ENCODE results near the gene BPIFA3. TPM values are rescaled to one million over a fixed set of nuclear protein-coding genes. Genes with fewer than 3 reads are reported as not detected.
A peak's percentile ranks its signal among the peaks of the same experiment; 100 is the strongest.

The BPIFA3 gene
- polyA plus RNA-seq, 1 donor from 2014 or later = not detected

GRCh38 chr20:33250666-33251065 lies 33.5 kb downstream of the BPIFA3 start:
- H3K79me2 ChIP-seq (replicated peaks; ENCODE audit: insufficient read depth, low read length) = no peaks in the 10 kb centered on the region
- H3K9me3 ChIP-seq (ENCODE audit: low read length) = no peaks in the 10 kb centered on the region
- H3K9me2 ChIP-seq (ENCODE audit: insufficient read depth, low read length) = no peaks in the 10 kb centered on the region
- H3K27ac ChIP-seq (ENCODE audit: low read length) = peak overlapping the region; percentile 6
- H3K4me2 ChIP-seq (ENCODE audit: low read length) = no peak overlapping the region
- H4K20me1 ChIP-seq (ENCODE audit: insufficient read depth) = no peaks in the 10 kb centered on the region
- no peaks in the 10 kb centered on the region for H3K27me3 ChIP-seq (ENCODE audit: insufficient read depth, low read depth, low read length)
- peak overlapping the region; percentile 7 for H3K4me3 ChIP-seq (ENCODE audit: low read length)
- no peaks in the 10 kb centered on the region for H3K36me3 ChIP-seq (ENCODE audit: insufficient read depth, low read length)
- TF ChIP-seq TAF1 (IDR thresholded peaks at IDR 0.05; ENCODE audit: low read depth) (no peak), EP300 (conservative IDR thresholded peaks at IDR 0.05; ENCODE audit: poor library complexity, severe bottlenecking) (peak; percentile 20)
- no peaks in the 10 kb centered on the region for H3F3A ChIP-seq (ENCODE audit: insufficient read depth, low read length, poor library complexity, severe bottlenecking)
- no peak overlapping the region for H3K9ac ChIP-seq (ENCODE audit: low read length)
- no peak overlapping the region for H2AFZ ChIP-seq (ENCODE audit: low read depth, low read length)

- Histone ChIP-seq H3K4me3 (ENCODE audit: low read length) (peak overlapping the region; percentile 7), H3K27ac (ENCODE audit: low read length) (no peak overlapping the region), H3K9me2 (ENCODE audit: insufficient read depth, low read length) (no peaks in the 10 kb centered on the region), H3K9ac (ENCODE audit: low read length) (no peak overlapping the region), H3K27me3 (ENCODE audit: insufficient read depth, low read depth, low read length) (no peaks in the 10 kb centered on the region), H3K79me2 (replicated peaks; ENCODE audit: insufficient read depth, low read length) (no peaks in the 10 kb centered on the region), H3K4me2 (ENCODE audit: low read length) (no peak overlapping the region), H2AFZ (ENCODE audit: low read depth, low read length) (no peak overlapping the region), H3K9me3 (ENCODE audit: low read length) (no peaks in the 10 kb centered on the region), H4K20me1 (ENCODE audit: insufficient read depth) (no peaks in the 10 kb centered on the region), H3K36me3 (ENCODE audit: insufficient read depth, low read length) (no peaks in the 10 kb centered on the region), H3F3A (ENCODE audit: insufficient read depth, low read length, poor library complexity, severe bottlenecking) (no peaks in the 10 kb centered on the region)
- no peak for TF ChIP-seq POLR2AphosphoS5 (IDR thresholded peaks at IDR 0.05)
Observed at GRCh38 chr20:33251496-33251895, 34.3 kb downstream of the BPIFA3 start.

GRCh38 chr20:33252460-33252859 lies 35.3 kb downstream of the BPIFA3 start:
- Histone ChIP-seq H3K9ac (ENCODE audit: low read length) (no peak overlapping the region), H3F3A (ENCODE audit: insufficient read depth, low read length, poor library complexity, severe bottlenecking) (no peaks in the 10 kb centered on the region), H3K9me2 (ENCODE audit: insufficient read depth, low read length) (no peaks in the 10 kb centered on the region), H3K9me3 (ENCODE audit: low read length) (no peaks in the 10 kb centered on the region), H3K4me3 (ENCODE audit: low read length) (no peak overlapping the region), H3K27ac (ENCODE audit: low read length) (no peak overlapping the region), H3K36me3 (ENCODE audit: insufficient read depth, low read length) (no peaks in the 10 kb centered on the region), H2AFZ (ENCODE audit: low read depth, low read length) (no peak overlapping the region), H3K4me2 (ENCODE audit: low read length) (no peak overlapping the region), H4K20me1 (ENCODE audit: insufficient read depth) (no peaks in the 10 kb centered on the region), H3K79me2 (replicated peaks; ENCODE audit: insufficient read depth, low read length) (no peaks in the 10 kb centered on the region), H3K27me3 (ENCODE audit: insufficient read depth, low read depth, low read length) (no peaks in the 10 kb centered on the region)
- no peak for TF ChIP-seq MXI1 (conservative IDR thresholded peaks at IDR 0.05; ENCODE audit: poor library complexity, severe bottlenecking)
- no peak for TF ChIP-seq SMC3 (conservative IDR thresholded peaks at IDR 0.05; ENCODE audit: poor library complexity)
- TF ChIP-seq EZH2 (IDR thresholded peaks at IDR 0.05; ENCODE audit: borderline replicate concordance, insufficient read depth, low read length, poor library complexity, severe bottlenecking) = no peak
- TF ChIP-seq REST (IDR thresholded peaks at IDR 0.05; ENCODE audit: borderline replicate concordance) = no peak

GRCh38 chr20:33255005-33255404 lies 37.9 kb downstream of the BPIFA3 start:
- TF ChIP-seq SMC3 (conservative IDR thresholded peaks at IDR 0.05; ENCODE audit: poor library complexity) (no peak), REST (IDR thresholded peaks at IDR 0.05; ENCODE audit: borderline replicate concordance) (no peak), EZH2 (IDR thresholded peaks at IDR 0.05; ENCODE audit: borderline replicate concordance, insufficient read depth, low read length, poor library complexity, severe bottlenecking) (no peak), MXI1 (conservative IDR thresholded peaks at IDR 0.05; ENCODE audit: poor library complexity, severe bottlenecking) (no peak), EP300 (conservative IDR thresholded peaks at IDR 0.05; ENCODE audit: poor library complexity, severe bottlenecking) (no peak), CTCF (IDR thresholded peaks at IDR 0.05; ENCODE audit: poor library complexity, severe bottlenecking) (no peak), POLR2AphosphoS5 (IDR thresholded peaks at IDR 0.05) (no peak), RAD21 (conservative IDR thresholded peaks at IDR 0.05) (no peak), TAF1 (IDR thresholded peaks at IDR 0.05; ENCODE audit: low read depth) (no peak)
- no peaks in the 10 kb centered on the region for H3K79me2 ChIP-seq (replicated peaks; ENCODE audit: insufficient read depth, low read length)
- no peaks in the 10 kb centered on the region for H3K27me3 ChIP-seq (ENCODE audit: insufficient read depth, low read depth, low read length)
- no peak overlapping the region for H2AFZ ChIP-seq (ENCODE audit: low read depth, low read length)
- H3K9ac ChIP-seq (ENCODE audit: low read length) = no peak overlapping the region
- H3K9me2 ChIP-seq (ENCODE audit: insufficient read depth, low read length) = no peaks in the 10 kb centered on the region
- H3K4me2 ChIP-seq (ENCODE audit: low read length) = no peak overlapping the region
- H3K9me3 ChIP-seq (ENCODE audit: low read length) = no peaks in the 10 kb centered on the region
- no peaks in the 10 kb centered on the region for H4K20me1 ChIP-seq (ENCODE audit: insufficient read depth)
- no peaks in the 10 kb centered on the region for H3K36me3 ChIP-seq (ENCODE audit: insufficient read depth, low read length)
- H3F3A ChIP-seq (ENCODE audit: insufficient read depth, low read length, poor library complexity, severe bottlenecking) = no peaks in the 10 kb centered on the region
- H3K4me3 ChIP-seq (ENCODE audit: low read length) = no peak overlapping the region
- H3K27ac ChIP-seq (ENCODE audit: low read length) = no peak overlapping the region
